ENCODE measurements around the gene RFX3. TPM values are rescaled to one million over a fixed set of nuclear protein-coding genes. Genes with fewer than 3 reads are reported as not detected.

The RFX3 gene
- total RNA-seq = 1 to 10 TPM; 2.2 to 2.7 TPM

DNA sequence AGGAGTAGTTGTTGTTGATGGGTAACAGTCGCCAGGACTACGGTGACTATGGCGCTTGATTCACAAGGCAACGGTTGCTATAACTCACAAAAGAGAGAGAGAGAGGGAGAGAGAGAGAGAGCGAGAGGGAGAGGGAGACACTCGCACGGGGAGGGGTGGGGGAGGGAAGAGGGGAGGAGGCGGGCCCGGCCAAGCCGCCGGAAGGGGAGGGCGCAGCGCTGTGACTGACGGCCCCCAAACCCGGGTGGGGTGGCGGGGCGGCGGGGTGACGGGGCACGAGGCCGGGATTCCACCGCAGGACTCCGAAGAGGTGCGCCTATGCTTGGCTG lies at the start of gene RFX3:
RFX3 (minus strand) TSS at position 166 of the 329 bp plus-strand sequence. CDS start 130,413 bp downstream, outside the sequence.
- TF ChIP-seq, protein P1, sequence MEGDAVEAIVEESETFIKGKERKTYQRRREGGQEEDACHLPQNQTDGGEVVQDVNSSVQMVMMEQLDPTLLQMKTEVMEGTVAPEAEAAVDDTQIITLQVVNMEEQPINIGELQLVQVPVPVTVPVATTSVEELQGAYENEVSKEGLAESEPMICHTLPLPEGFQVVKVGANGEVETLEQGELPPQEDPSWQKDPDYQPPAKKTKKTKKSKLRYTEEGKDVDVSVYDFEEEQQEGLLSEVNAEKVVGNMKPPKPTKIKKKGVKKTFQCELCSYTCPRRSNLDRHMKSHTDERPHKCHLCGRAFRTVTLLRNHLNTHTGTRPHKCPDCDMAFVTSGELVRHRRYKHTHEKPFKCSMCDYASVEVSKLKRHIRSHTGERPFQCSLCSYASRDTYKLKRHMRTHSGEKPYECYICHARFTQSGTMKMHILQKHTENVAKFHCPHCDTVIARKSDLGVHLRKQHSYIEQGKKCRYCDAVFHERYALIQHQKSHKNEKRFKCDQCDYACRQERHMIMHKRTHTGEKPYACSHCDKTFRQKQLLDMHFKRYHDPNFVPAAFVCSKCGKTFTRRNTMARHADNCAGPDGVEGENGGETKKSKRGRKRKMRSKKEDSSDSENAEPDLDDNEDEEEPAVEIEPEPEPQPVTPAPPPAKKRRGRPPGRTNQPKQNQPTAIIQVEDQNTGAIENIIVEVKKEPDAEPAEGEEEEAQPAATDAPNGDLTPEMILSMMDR (IDR thresholded peaks at IDR 0.05) = no peak
- H3K27me3 ChIP-seq = no peaks in the 10 kb centered on the region

DNA sequence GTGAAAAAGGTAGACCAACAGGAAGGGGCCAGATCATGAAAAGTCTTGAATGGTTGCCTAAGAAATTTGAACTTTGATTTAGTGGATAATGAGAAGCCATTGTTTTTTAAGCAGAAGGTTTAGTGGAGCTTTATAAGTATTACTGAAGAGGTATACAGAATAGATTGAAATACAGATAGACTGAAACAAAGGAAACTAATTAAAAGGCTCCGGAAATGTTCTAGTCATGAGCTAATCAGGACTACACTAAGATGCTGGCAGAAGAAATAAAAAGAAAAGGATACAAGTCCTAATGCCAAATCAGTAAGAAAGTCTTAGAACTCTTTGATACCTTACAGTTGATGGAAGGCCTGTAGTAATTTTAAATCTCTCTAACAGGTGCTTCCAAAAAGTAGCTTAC lies 45.7 kb upstream of the RFX3 start:
- H3K36me3 ChIP-seq = no peaks in the 10 kb centered on the region
- no peak for DNase-seq (ENCODE audit: low spot score)
- TF ChIP-seq, protein P1 (IDR thresholded peaks at IDR 0.05) = no peak
- H3K9me3 ChIP-seq = no peaks in the 10 kb centered on the region
- H3K4me1 ChIP-seq = peaks cover 0 to 5% of the 10 kb centered on the region in 2 donors
- no peaks in the 10 kb centered on the region for H3K27me3 ChIP-seq
- no peak overlapping the region for H3K4me3 ChIP-seq
- H3K27ac ChIP-seq = no peak overlapping the region

More for the DNA sequence above, at the start of gene RFX3:
- H3K27ac ChIP-seq = peak within 1 kb of the TSS; percentile 100
- peak; percentile 82 for DNase-seq (ENCODE audit: low spot score)
- H3K4me3 ChIP-seq = peak within 1 kb of the TSS; percentile 85 to 94
- H3K4me1 ChIP-seq = peaks cover 0 to 30% of the 10 kb centered on the region in 2 donors
- H3K36me3 ChIP-seq = no peaks in the 10 kb centered on the region
- H3K9me3 ChIP-seq = no peaks in the 10 kb centered on the region

DNA sequence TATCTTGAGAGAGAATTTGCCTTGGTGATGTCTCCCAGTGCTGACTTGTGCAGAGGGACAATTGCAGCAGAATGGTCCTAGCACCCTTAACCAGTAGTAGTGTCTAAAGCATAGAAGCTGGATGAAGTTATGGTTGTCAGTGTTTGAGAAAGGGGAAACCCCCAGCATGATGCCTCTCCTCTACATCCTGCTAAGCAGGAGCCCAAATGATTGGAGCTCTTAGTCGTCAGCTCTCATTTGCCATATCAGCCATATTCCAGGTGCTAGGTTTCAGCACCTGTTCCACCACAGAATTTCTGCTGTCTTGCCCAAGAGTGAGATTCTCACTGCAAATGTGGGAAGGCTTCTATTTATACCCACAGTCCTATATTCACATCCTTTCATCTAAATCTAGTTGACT lies 43.7 kb upstream of the RFX3 start:
- H3K27ac ChIP-seq = no peak overlapping the region
- no peaks in the 10 kb centered on the region for H3K36me3 ChIP-seq
- peaks cover 0 to 5% of the 10 kb centered on the region in 2 donors for H3K4me1 ChIP-seq
- H3K27me3 ChIP-seq = no peaks in the 10 kb centered on the region
- TF ChIP-seq, protein P1 (IDR thresholded peaks at IDR 0.05) = no peak
- DNase-seq (ENCODE audit: low spot score) = no peak
- H3K4me3 ChIP-seq = no peak overlapping the region
- H3K9me3 ChIP-seq = no peaks in the 10 kb centered on the region

DNA sequence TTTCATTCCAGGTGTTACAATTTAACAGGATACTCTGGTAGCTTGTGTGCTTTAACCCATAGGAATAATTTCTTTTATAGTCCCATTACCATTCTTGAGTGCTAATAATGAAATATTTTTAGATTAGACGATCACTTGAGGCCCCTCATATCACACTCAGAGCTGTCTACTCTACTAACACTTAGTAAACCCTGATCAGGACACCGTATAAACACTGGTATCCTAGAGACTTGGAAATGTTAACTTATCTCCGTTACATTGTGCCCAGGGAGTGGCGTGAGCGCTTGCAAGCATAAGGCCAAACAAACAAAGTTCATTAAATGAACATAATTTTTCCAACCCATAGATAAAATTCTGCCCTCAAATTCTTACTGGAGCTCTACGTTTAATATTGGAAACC lies 42.2 kb upstream of the RFX3 start:
- H3K27me3 ChIP-seq = no peaks in the 10 kb centered on the region
- DNase-seq (ENCODE audit: low spot score) = no peak
- peak overlapping the region in 1 of 2 donors; percentile 52 for H3K27ac ChIP-seq
- no peaks in the 10 kb centered on the region for H3K9me3 ChIP-seq
- H3K4me3 ChIP-seq = no peak overlapping the region
- peaks cover 0 to 5% of the 10 kb centered on the region in 2 donors for H3K4me1 ChIP-seq
- H3K36me3 ChIP-seq = no peaks in the 10 kb centered on the region
- TF ChIP-seq, protein P1 (IDR thresholded peaks at IDR 0.05) = no peak

DNA sequence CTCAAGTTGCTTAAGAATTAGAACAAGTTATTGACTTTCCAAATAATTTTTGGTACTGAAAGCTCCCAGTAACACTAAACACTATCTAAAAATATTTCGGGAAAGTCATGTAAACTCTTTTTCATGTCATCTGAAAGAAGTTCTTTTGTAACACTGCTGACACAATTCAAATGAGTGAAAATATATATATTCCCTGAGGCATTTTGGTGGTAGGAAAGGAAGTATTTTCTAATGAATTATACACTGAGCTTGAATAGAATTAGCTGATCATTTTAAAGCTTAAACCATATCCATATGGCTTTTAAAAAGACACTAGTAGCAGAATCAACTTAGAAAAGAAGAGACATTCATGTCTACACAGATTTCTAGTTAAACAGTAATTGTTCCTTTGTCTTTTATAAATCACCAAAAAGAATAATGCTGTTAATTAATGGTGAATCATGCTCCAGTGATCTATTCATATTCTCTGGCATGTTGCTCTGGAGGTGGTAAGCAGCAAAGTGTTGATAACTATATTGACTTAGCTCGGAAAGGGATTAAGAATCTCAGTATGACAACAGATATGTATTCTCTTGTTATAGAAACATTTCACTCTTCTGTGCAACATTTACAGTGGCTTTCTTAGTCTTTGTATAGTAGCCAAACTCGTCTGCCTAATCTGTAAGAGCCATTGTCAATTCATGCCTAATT lies 27.4 kb upstream of the RFX3 start:
- H3K4me3 ChIP-seq = no peak overlapping the region
- H3K4me1 ChIP-seq = no peaks in the 10 kb centered on the region
- H3K27ac ChIP-seq = no peak overlapping the region
- DNase-seq (ENCODE audit: low spot score) = no peak
- H3K9me3 ChIP-seq = no peaks in the 10 kb centered on the region
- no peaks in the 10 kb centered on the region for H3K27me3 ChIP-seq
- TF ChIP-seq, protein P1 (IDR thresholded peaks at IDR 0.05) = no peak
- no peaks in the 10 kb centered on the region for H3K36me3 ChIP-seq

DNA sequence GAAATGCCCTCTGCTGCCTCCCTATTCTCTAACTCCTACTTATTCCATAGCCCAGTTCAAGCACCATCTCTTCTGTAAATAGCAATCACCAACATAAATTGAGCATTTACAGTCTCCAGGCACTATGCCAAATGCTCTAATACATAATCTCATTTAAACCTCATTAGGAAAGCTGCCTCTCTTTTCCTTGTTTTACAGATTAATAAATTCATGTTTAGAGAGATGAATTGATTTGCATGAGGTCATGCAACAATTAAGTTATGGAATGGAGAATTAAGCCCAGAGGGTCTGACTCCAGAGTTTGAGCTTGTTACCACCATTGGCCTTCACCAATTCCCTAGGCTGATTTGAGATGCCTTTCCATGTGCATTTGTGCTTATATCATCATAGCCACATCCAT lies 23.4 kb upstream of the RFX3 start:
- TF ChIP-seq, protein P1 (IDR thresholded peaks at IDR 0.05) = no peak
- Histone ChIP-seq H3K4me3 (no peak overlapping the region), H3K9me3 (no peaks in the 10 kb centered on the region), H3K4me1 (no peaks in the 10 kb centered on the region), H3K27me3 (no peaks in the 10 kb centered on the region), H3K36me3 (no peaks in the 10 kb centered on the region), H3K27ac (no peak overlapping the region)
- DNase-seq (ENCODE audit: low spot score) = no peak
